Stimulated activated CD8-positive, alpha-beta memory T cell treated with anti-CD3 and anti-CD28 coated beads, Interleukin-4, amount 100 ng/mL, for 48 hours (primary cell): Measurements from ENCODE around the gene HECTD4.
A peak's percentile ranks its signal among the peaks of the same experiment; 100 is the strongest.
"Not testable (repeated sequence)": the region's sequence is repeated elsewhere in the genome, so short reads cannot be mapped to it uniquely, and the experiment has no call there.

Source experiments
- DNase-seq: peaks from one replicate; pipeline ENCODE4 v3.0.0-alpha.2; 2020

Gene HECTD4

GRCh38 chr12:112170971-112171596 is 211.1 kb downstream of the HECTD4 start:
- no peak for DNase-seq

GRCh38 chr12:112170376-112170775 is 211.9 kb downstream of the HECTD4 start:
- DNase-seq = peak; percentile 60

GRCh38 chr12:112169966-112170365 is 212.3 kb downstream of the HECTD4 start:
- DNase-seq = no peak

GRCh38 chr12:112169161-112169872 is 212.9 kb downstream of the HECTD4 start:
- DNase-seq = no peak

- no peak for DNase-seq
Observed at GRCh38 chr12:112168561-112168971, 213.7 kb downstream of the HECTD4 start.

GRCh38 chr12:112167718-112168525 is 214.3 kb downstream of the HECTD4 start:
- DNase-seq = no peak

- DNase-seq = no peak
Observed at GRCh38 chr12:112167031-112167461, 215.2 kb downstream of the HECTD4 start.

GRCh38 chr12:112166051-112167015 is 215.9 kb downstream of the HECTD4 start:
- DNase-seq = no peak

GRCh38 chr12:112165624-112166023 is 216.6 kb downstream of the HECTD4 start:
- no peak for DNase-seq

- no peak for DNase-seq
Observed at GRCh38 chr12:112164011-112164660, 218.1 kb downstream of the HECTD4 start.

GRCh38 chr12:112163471-112163991 is 218.7 kb downstream of the HECTD4 start:
- no peak for DNase-seq

GRCh38 chr12:112163056-112163455 is 219.2 kb downstream of the HECTD4 start:
- DNase-seq = no peak

GRCh38 chr12:112162241-112162790 is 219.9 kb downstream of the HECTD4 start:
- DNase-seq = no peak

- DNase-seq = no peak
Observed at GRCh38 chr12:112161711-112162110, 220.5 kb downstream of the HECTD4 start.

- DNase-seq = no peak
Observed at GRCh38 chr12:112160611-112161010, 221.6 kb downstream of the HECTD4 start.

- no peak for DNase-seq
Observed at GRCh38 chr12:112159146-112159541, 223.1 kb downstream of the HECTD4 start.

GRCh38 chr12:112158461-112159145 is 223.6 kb downstream of the HECTD4 start:
- DNase-seq = not testable (repeated sequence)

- DNase-seq = no peak
Observed at GRCh38 chr12:112153893-112154219, 228.4 kb downstream of the HECTD4 start.

- no peak for DNase-seq
Observed at GRCh38 chr12:112153181-112153892, 228.9 kb downstream of the HECTD4 start.
